ENCODE measurements around the gene RNF4. TPM values are rescaled to one million over a fixed set of nuclear protein-coding genes. Genes with fewer than 3 reads are reported as not detected.

Gene RNF4
- total RNA-seq, 1 experiment from 2014 or later: 81.4 TPM

- Mint-ChIP-seq H3K27me3 (ENCODE audit: insufficient read depth, unreplicated experiment) (no peaks in the 10 kb centered on the region), H3K9me3 (ENCODE audit: unreplicated experiment) (no peaks in the 10 kb centered on the region), H3K27ac (ENCODE audit: low read depth, unreplicated experiment) (no peak overlapping the region), H3K4me1 (ENCODE audit: insufficient read depth, unreplicated experiment) (no peaks in the 10 kb centered on the region), H3K4me3 (ENCODE audit: unreplicated experiment) (no peak overlapping the region), H3K36me3 (ENCODE audit: insufficient read depth, unreplicated experiment) (peaks cover 77% of the 10 kb centered on the region)
- ChIA-PET CTCF (interaction anchor here (0.7 kb wide), 1 partner anchor 340 kb away, joined by 3 read pairs; no protein-coding TSS in a partner anchor), POLR2A (interaction anchor here (2.7 kb wide), 1 partner anchor 12 kb away, joined by 11 read pairs; no protein-coding TSS in a partner anchor)
- intact Hi-C loops (cut with micrococcal nuclease): no loop called here
- BruUV-seq (replicated peaks): no TSS peak
- no peak for DNase-seq (ENCODE audit: unreplicated experiment)
- no peak for TF ChIP-seq CTCF (IDR thresholded peaks at IDR 0.05; ENCODE audit: unreplicated experiment)
These were observed 29.0 kb downstream of the RNF4 start for GRCh38 chr4:2497931-2498330.

- DNase-seq (ENCODE audit: unreplicated experiment): no peak
- H3K4me3 Mint-ChIP-seq (ENCODE audit: unreplicated experiment): no peak overlapping the region
- H3K27ac Mint-ChIP-seq (ENCODE audit: low read depth, unreplicated experiment): no peak overlapping the region
- peaks cover 75% of the 10 kb centered on the region for H3K36me3 Mint-ChIP-seq (ENCODE audit: insufficient read depth, unreplicated experiment)
- CTCF ChIA-PET: no interaction called here
- H3K9me3 Mint-ChIP-seq (ENCODE audit: unreplicated experiment): no peaks in the 10 kb centered on the region
- H3K27me3 Mint-ChIP-seq (ENCODE audit: insufficient read depth, unreplicated experiment): no peaks in the 10 kb centered on the region
- H3K4me1 Mint-ChIP-seq (ENCODE audit: insufficient read depth, unreplicated experiment): no peaks in the 10 kb centered on the region
- intact Hi-C loops (cut with micrococcal nuclease): no loop called here
- POLR2A ChIA-PET: interaction anchor here (0.7 kb wide), 1 partner anchor 556 kb away, joined by 3 read pairs; no protein-coding TSS in a partner anchor
- TF ChIP-seq CTCF (IDR thresholded peaks at IDR 0.05; ENCODE audit: unreplicated experiment): no peak
- no TSS peak for BruUV-seq (replicated peaks)
These were observed 31.6 kb downstream of the RNF4 start for GRCh38 chr4:2500547-2500946.

GRCh38 chr4:2501034-2501594, 32.2 kb downstream of the RNF4 start:
- intact Hi-C loops (cut with micrococcal nuclease): no loop called here

GRCh38 chr4:2503809-2504208, 34.9 kb downstream of the RNF4 start:
- H3K9me3 Mint-ChIP-seq (ENCODE audit: unreplicated experiment): no peaks in the 10 kb centered on the region
- H3K27ac Mint-ChIP-seq (ENCODE audit: low read depth, unreplicated experiment): no peak overlapping the region
- no TSS peak for BruUV-seq (replicated peaks)
- no peaks in the 10 kb centered on the region for H3K4me1 Mint-ChIP-seq (ENCODE audit: insufficient read depth, unreplicated experiment)
- CTCF ChIA-PET: interaction anchor here (0.7 to 1.5 kb wide), 2 partner anchors 16 to 20 kb away, joined by 3 read pairs; no protein-coding TSS in a partner anchor
- POLR2A ChIA-PET: interaction anchor here (0.7 to 2.0 kb wide), 3 partner anchors 8 to 1081 kb away, joined by 3 to 6 read pairs (median 3); no protein-coding TSS in a partner anchor
- peaks cover 78% of the 10 kb centered on the region for H3K36me3 Mint-ChIP-seq (ENCODE audit: insufficient read depth, unreplicated experiment)
- H3K27me3 Mint-ChIP-seq (ENCODE audit: insufficient read depth, unreplicated experiment): no peaks in the 10 kb centered on the region
- intact Hi-C loops (cut with micrococcal nuclease): no loop called here
- no peak for TF ChIP-seq CTCF (IDR thresholded peaks at IDR 0.05; ENCODE audit: unreplicated experiment)
- no peak overlapping the region for H3K4me3 Mint-ChIP-seq (ENCODE audit: unreplicated experiment)
- no peak for DNase-seq (ENCODE audit: unreplicated experiment)

More at GRCh38 chr4:2501034-2501594, 32.2 kb downstream of the RNF4 start:
- BruUV-seq (replicated peaks): no TSS peak
- Mint-ChIP-seq H3K4me1 (ENCODE audit: insufficient read depth, unreplicated experiment) (no peaks in the 10 kb centered on the region), H3K9me3 (ENCODE audit: unreplicated experiment) (no peaks in the 10 kb centered on the region), H3K36me3 (ENCODE audit: insufficient read depth, unreplicated experiment) (peaks cover 75% of the 10 kb centered on the region), H3K27me3 (ENCODE audit: insufficient read depth, unreplicated experiment) (no peaks in the 10 kb centered on the region), H3K4me3 (ENCODE audit: unreplicated experiment) (no peak overlapping the region), H3K27ac (ENCODE audit: low read depth, unreplicated experiment) (no peak overlapping the region)
- no peak for DNase-seq (ENCODE audit: unreplicated experiment)
- POLR2A ChIA-PET: interaction anchor here (0.7 kb wide), 1 partner anchor 11 kb away, joined by 3 read pairs; no protein-coding TSS in a partner anchor
- CTCF ChIA-PET: no interaction called here
- no peak for TF ChIP-seq CTCF (IDR thresholded peaks at IDR 0.05; ENCODE audit: unreplicated experiment)

Measured in MCF 10A (cell line).